SK-N-SH treated with all-trans-retinoic acid at 6 μM for 48 hours (cell line): ENCODE data around the gene MPP3.
"Not testable (repeated sequence)": the region's sequence is repeated elsewhere in the genome, so short reads cannot be mapped to it uniquely, and the experiment has no call there.

Experiments used
- ATAC-seq: fragments of 200-7000 bp; cut with Tn5 transposase; 3 replicates; pipeline ENCODE4 v1.9.1; 2020; ENCODE audit warnings: mild to moderate bottlenecking, moderate library complexity
- ARNTL ChIP-seq: fragments of 450-650 bp; formaldehyde crosslinking; IDR thresholded peaks from 2 replicates; pipeline ENCODE4 v1.5.0; 2020; ENCODE audit warnings: low read depth, mild to moderate bottlenecking, moderate library complexity, borderline replicate concordance
- BACH2 ChIP-seq: fragments of 250-450 bp; sonication (Bioruptor Pico); IDR thresholded peaks from 2 replicates; pipeline ENCODE4 v1.9.0; 2021; ENCODE audit warnings: mild to moderate bottlenecking, borderline replicate concordance
- CSDC2 ChIP-seq: fragments of 250-450 bp; sonication (Bioruptor Pico); IDR thresholded peaks from 2 replicates; pipeline ENCODE4 v1.5.0; 2020; ENCODE audit warnings: mild to moderate bottlenecking, moderate library complexity
- CSRNP3 ChIP-seq: fragments of 250-450 bp; sonication (Bioruptor Pico); IDR thresholded peaks from 2 replicates; pipeline ENCODE4 v1.5.1; 2021; ENCODE audit warnings: mild to moderate bottlenecking, moderate library complexity
- ESRRG ChIP-seq: fragments of 250-450 bp; sonication (Bioruptor Pico); IDR thresholded peaks from 2 replicates; pipeline ENCODE4 v1.6.1; 2021; ENCODE audit warnings: mild to moderate bottlenecking
- ISL1 ChIP-seq: fragments of 250-450 bp; sonication (Bioruptor Pico); IDR thresholded peaks from 2 replicates; pipeline ENCODE4 v2.1.2; 2022; ENCODE audit warnings: mild to moderate bottlenecking, moderate library complexity
- RARB ChIP-seq: fragments of 250-450 bp; sonication (Bioruptor Pico); IDR thresholded peaks from 2 replicates; pipeline ENCODE4 v1.8.0; 2021; ENCODE audit warnings: mild to moderate bottlenecking, moderate library complexity
- SNAI2 ChIP-seq: fragments of 250-450 bp; sonication (Bioruptor Pico); IDR thresholded peaks from 2 replicates; pipeline ENCODE4 v1.5.0; 2020; ENCODE audit warnings: mild to moderate bottlenecking, moderate library complexity
- TCF4 ChIP-seq: fragments of 250-450 bp; sonication (Bioruptor Pico); IDR thresholded peaks from 2 replicates; pipeline ENCODE4 v1.8.0; 2021; ENCODE audit warnings: mild to moderate bottlenecking, moderate library complexity, borderline replicate concordance
- TOX ChIP-seq: fragments of 250-450 bp; sonication (Bioruptor Pico); IDR thresholded peaks from 2 replicates; pipeline ENCODE4 v1.8.0; 2021; ENCODE audit warnings: mild to moderate bottlenecking, moderate library complexity, borderline replicate concordance
- ZC3H10 ChIP-seq: fragments of 250-450 bp; sonication (Bioruptor Pico); IDR thresholded peaks from 2 replicates; pipeline ENCODE4 v1.5.1; 2021; ENCODE audit warnings: mild to moderate bottlenecking, moderate library complexity
- ZFP30 ChIP-seq: fragments of 450-650 bp; formaldehyde crosslinking; IDR thresholded peaks from 2 replicates; pipeline ENCODE4 v1.5.0; 2022; ENCODE audit warnings: mild to moderate bottlenecking, moderate library complexity
- ZNF565 ChIP-seq: fragments of 450-650 bp; formaldehyde crosslinking; conservative IDR thresholded peaks from 2 replicates; pipeline ENCODE4 v1.5.0; 2020; ENCODE audit warnings: low read depth, mild to moderate bottlenecking, moderate library complexity
- ZNF8 ChIP-seq: fragments of 450-650 bp; formaldehyde crosslinking; IDR thresholded peaks from 2 replicates; pipeline ENCODE4 v1.5.0; 2020; ENCODE audit warnings: mild to moderate bottlenecking, moderate library complexity
- TF ChIP-seq, protein P1 (sequence below): fragments of 250-450 bp; sonication (Bioruptor Pico); IDR thresholded peaks from 2 replicates; pipeline ENCODE4 v1.8.0; 2021; ENCODE audit warnings: low read depth, mild to moderate bottlenecking, moderate library complexity, borderline replicate concordance
- TF ChIP-seq, protein P2 (sequence below): fragments of 250-450 bp; sonication (Bioruptor Pico); IDR thresholded peaks from 2 replicates; pipeline ENCODE4 v1.5.1; 2020; ENCODE audit warnings: low read depth, mild to moderate bottlenecking, moderate library complexity
- TF ChIP-seq, protein P3 (sequence below): fragments of 250-450 bp; sonication (Bioruptor Pico); IDR thresholded peaks from 2 replicates; pipeline ENCODE4 v1.8.0; 2020; ENCODE audit warnings: mild to moderate bottlenecking, moderate library complexity, borderline replicate concordance
- TF ChIP-seq, protein P4 (sequence below): fragments of 250-450 bp; sonication (Bioruptor Pico); IDR thresholded peaks from 2 replicates; pipeline ENCODE4 v1.5.0; 2020; ENCODE audit warnings: mild to moderate bottlenecking, moderate library complexity

Gene MPP3

DNA sequence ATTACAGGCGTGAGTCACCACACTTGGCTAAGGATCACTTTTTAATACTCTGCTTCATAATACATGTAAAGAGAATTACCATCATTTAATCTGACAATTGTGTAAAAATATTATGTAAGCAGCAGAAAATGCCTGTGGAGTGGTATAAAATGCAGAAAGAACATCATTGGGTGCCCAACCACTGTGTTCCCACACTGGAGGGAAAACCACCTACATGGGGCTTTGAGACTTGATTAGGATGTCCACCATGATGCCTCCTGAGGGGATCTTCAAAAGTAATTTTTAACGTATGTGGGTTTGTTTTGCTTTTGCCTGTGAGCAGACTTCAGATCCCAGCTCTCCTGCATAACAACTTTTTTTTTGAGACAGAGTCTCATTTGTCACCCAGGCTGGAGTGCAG lies 33.9 kb downstream of the MPP3 start:
- TF ChIP-seq CSRNP3 (CRISPR knock-in tag) (no peak), ZNF8 (CRISPR knock-in tag) (no peak), CSDC2 (no peak), TCF4 (CRISPR knock-in tag) (no peak), RARB (CRISPR knock-in tag) (no peak), SNAI2 (CRISPR knock-in tag) (no peak), ESRRG (CRISPR knock-in tag) (no peak)
- no peak for ATAC-seq

DNA sequence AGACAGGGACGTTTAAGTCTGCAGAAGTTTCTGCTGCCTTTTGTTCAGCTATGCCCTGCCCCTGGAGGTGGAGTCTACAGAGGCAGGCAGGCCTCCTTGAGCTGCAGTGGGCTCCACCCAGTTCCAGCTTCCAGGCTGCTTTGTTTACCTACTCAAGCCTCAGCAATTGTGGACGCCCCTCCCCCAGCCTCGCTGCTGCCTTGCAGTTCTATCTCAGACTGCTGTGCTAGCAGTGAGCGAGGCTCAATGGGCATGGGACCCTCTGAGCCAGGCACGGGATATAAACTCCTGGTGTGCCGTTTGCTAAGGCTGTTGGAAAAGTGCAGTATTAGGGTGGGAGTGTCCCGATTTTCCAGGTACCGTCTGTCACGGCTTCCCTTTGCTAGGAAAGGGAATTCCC lies 34.9 kb downstream of the MPP3 start:
- ATAC-seq = not testable (repeated sequence)

GRCh38 chr17:43792668-43793067 lies 40.3 kb downstream of the MPP3 start:
- ATAC-seq = not testable (repeated sequence)

DNA sequence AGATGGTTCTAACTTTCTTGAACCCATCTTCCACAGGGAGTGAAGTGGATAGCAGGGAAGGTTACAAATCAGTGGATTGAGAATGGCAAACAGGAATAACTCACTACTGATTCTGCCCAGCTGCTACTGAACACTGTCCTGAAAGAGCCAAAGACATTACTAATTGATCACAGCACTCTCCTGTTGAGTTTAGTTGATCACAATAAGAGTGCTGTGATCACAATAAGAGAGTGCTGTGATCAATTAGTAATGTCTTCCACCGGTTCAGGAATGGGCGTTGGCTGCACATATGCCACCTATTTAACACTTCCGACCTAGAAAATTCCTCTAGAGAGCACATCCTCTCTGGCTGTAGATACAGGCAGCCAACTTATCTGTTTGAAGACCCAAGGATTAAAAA lies 41.4 kb downstream of the MPP3 start:
- TF ChIP-seq ESRRG (CRISPR knock-in tag) = no peak
- TF ChIP-seq SNAI2 (CRISPR knock-in tag) = no peak
- TF ChIP-seq ZC3H10 (CRISPR knock-in tag) = no peak
- no peak for TF ChIP-seq TOX (CRISPR knock-in tag)
- no peak for TF ChIP-seq ZFP30 (CRISPR knock-in tag)
- no peak for TF ChIP-seq CSRNP3 (CRISPR knock-in tag)
- peak; percentile 92 for ATAC-seq

DNA sequence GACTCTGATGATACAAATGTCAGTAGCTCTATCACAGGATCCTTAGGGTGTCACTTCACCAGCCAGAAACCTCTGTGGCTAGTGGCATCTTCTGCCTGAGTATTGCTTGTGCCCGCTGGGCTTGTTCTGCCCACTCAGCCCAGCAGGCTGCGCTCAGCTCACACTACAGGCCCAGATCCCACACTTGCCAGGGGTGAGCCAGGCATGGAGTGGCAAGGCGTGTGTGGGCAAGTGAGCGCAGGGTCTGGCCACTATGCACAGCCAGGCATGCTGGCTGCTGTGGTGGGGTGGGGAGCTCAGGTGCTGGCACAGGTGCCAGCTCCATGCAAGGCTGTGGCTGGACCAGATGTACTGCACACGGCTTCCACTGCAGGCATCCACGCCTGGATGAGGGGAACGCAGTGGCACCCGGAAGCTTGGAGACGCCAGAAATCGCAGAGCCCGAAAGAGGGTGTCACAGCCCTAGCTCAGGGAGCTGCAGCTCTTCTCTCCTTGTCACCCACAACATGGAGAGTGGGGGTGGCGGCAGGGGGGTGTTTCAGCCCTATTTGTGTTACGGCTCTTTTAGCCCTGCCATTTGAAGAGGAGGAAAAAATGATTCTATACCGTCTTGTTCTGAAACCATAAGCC lies 42.5 kb downstream of the MPP3 start:
- peak; percentile 68 for ATAC-seq
- TF ChIP-seq BACH2 (CRISPR knock-in tag) = no peak
- no peak for TF ChIP-seq ARNTL
- TF ChIP-seq, protein P1, sequence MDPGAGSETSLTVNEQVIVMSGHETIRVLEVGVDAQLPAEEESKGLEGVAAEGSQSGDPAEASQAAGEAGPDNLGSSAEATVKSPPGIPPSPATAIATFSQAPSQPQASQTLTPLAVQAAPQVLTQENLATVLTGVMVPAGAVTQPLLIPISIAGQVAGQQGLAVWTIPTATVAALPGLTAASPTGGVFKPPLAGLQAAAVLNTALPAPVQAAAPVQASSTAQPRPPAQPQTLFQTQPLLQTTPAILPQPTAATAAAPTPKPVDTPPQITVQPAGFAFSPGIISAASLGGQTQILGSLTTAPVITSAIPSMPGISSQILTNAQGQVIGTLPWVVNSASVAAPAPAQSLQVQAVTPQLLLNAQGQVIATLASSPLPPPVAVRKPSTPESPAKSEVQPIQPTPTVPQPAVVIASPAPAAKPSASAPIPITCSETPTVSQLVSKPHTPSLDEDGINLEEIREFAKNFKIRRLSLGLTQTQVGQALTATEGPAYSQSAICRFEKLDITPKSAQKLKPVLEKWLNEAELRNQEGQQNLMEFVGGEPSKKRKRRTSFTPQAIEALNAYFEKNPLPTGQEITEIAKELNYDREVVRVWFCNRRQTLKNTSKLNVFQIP (CRISPR knock-in tag) = no peak
- no peak for TF ChIP-seq ZFP30 (CRISPR knock-in tag)
- no peak for TF ChIP-seq ZNF565 (CRISPR knock-in tag)
- no peak for TF ChIP-seq ZNF8 (CRISPR knock-in tag)
- TF ChIP-seq, protein P2, sequence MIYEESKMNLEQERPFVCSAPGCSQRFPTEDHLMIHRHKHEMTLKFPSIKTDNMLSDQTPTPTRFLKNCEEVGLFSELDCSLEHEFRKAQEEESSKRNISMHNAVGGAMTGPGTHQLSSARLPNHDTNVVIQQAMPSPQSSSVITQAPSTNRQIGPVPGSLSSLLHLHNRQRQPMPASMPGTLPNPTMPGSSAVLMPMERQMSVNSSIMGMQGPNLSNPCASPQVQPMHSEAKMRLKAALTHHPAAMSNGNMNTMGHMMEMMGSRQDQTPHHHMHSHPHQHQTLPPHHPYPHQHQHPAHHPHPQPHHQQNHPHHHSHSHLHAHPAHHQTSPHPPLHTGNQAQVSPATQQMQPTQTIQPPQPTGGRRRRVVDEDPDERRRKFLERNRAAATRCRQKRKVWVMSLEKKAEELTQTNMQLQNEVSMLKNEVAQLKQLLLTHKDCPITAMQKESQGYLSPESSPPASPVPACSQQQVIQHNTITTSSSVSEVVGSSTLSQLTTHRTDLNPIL (CRISPR knock-in tag) = no peak
- TF ChIP-seq, protein P3, sequence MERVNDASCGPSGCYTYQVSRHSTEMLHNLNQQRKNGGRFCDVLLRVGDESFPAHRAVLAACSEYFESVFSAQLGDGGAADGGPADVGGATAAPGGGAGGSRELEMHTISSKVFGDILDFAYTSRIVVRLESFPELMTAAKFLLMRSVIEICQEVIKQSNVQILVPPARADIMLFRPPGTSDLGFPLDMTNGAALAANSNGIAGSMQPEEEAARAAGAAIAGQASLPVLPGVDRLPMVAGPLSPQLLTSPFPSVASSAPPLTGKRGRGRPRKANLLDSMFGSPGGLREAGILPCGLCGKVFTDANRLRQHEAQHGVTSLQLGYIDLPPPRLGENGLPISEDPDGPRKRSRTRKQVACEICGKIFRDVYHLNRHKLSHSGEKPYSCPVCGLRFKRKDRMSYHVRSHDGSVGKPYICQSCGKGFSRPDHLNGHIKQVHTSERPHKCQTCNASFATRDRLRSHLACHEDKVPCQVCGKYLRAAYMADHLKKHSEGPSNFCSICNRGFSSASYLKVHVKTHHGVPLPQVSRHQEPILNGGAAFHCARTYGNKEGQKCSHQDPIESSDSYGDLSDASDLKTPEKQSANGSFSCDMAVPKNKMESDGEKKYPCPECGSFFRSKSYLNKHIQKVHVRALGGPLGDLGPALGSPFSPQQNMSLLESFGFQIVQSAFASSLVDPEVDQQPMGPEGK (CRISPR knock-in tag) = no peak
- no peak for TF ChIP-seq ESRRG (CRISPR knock-in tag)
- TF ChIP-seq, protein P4, sequence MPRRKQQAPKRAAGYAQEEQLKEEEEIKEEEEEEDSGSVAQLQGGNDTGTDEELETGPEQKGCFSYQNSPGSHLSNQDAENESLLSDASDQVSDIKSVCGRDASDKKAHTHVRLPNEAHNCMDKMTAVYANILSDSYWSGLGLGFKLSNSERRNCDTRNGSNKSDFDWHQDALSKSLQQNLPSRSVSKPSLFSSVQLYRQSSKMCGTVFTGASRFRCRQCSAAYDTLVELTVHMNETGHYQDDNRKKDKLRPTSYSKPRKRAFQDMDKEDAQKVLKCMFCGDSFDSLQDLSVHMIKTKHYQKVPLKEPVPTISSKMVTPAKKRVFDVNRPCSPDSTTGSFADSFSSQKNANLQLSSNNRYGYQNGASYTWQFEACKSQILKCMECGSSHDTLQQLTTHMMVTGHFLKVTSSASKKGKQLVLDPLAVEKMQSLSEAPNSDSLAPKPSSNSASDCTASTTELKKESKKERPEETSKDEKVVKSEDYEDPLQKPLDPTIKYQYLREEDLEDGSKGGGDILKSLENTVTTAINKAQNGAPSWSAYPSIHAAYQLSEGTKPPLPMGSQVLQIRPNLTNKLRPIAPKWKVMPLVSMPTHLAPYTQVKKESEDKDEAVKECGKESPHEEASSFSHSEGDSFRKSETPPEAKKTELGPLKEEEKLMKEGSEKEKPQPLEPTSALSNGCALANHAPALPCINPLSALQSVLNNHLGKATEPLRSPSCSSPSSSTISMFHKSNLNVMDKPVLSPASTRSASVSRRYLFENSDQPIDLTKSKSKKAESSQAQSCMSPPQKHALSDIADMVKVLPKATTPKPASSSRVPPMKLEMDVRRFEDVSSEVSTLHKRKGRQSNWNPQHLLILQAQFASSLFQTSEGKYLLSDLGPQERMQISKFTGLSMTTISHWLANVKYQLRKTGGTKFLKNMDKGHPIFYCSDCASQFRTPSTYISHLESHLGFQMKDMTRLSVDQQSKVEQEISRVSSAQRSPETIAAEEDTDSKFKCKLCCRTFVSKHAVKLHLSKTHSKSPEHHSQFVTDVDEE (CRISPR knock-in tag) = no peak
- TF ChIP-seq RARB (CRISPR knock-in tag) = no peak
- no peak for TF ChIP-seq CSRNP3 (CRISPR knock-in tag)
- TF ChIP-seq ZC3H10 (CRISPR knock-in tag) = no peak
- TF ChIP-seq ISL1 = no peak
